ENCODE data around the gene COL11A2. TPM values are rescaled to one million over a fixed set of nuclear protein-coding genes. Genes with fewer than 3 reads are reported as not detected.

Gene COL11A2
- total and polyA plus RNA-seq, 2 experiments from 2014 or later: 1.6 to 2.7 TPM

GRCh38 chr6:33113755-33114154 is 78.5 kb downstream of the COL11A2 start:
- Histone ChIP-seq H3K36me3 (ENCODE audit: insufficient read depth) (no peaks in the 10 kb centered on the region), H4K20me1 (replicated peaks; ENCODE audit: insufficient read depth) (no peaks in the 10 kb centered on the region), H3K4me1 (ENCODE audit: insufficient read depth) (peaks cover 14% of the 10 kb centered on the region), H3K27me3 (ENCODE audit: insufficient read depth) (no peaks in the 10 kb centered on the region), H3K9me2 (ENCODE audit: insufficient read depth) (no peaks in the 10 kb centered on the region), H2AFZ (no peak overlapping the region), H3K27ac (ENCODE audit: low read depth) (no peak overlapping the region), H3K4me3 (no peak overlapping the region), H3K4me2 (no peak overlapping the region), H3K79me2 (replicated peaks; ENCODE audit: insufficient read depth) (peaks cover 1% of the 10 kb centered on the region; the same call in 1 of the 2 replicates), H3F3A (replicated peaks; ENCODE audit: low read depth) (no peaks in the 10 kb centered on the region)
- ATAC-seq: no peak
- Mint-ChIP-seq H3K4me1 (peaks cover 19% of the 10 kb centered on the region), H3K27me3 (ENCODE audit: insufficient read depth, low read depth, poor library complexity) (peaks cover 10% of the 10 kb centered on the region), H3K9me3 (no peaks in the 10 kb centered on the region; the same call in 2 of the 3 replicates), H3K4me3 (no peak overlapping the region), H3K36me3 (ENCODE audit: low read depth) (peaks cover 5% of the 10 kb centered on the region; the same call in 2 of the 3 replicates), H3K27ac (no peak overlapping the region)
- TF ChIP-seq ZNF462 (CRISPR knock-in tag; IDR thresholded peaks at IDR 0.05) (no peak), CREB1 (CRISPR knock-in tag; IDR thresholded peaks at IDR 0.05; ENCODE audit: low read depth) (no peak), EZH2 (IDR thresholded peaks at IDR 0.05; ENCODE audit: low read depth, unreplicated experiment) (no peak), NANOG (IDR thresholded peaks at IDR 0.05; ENCODE audit: borderline replicate concordance) (no peak), JUNB (IDR thresholded peaks at IDR 0.05; ENCODE audit: unreplicated experiment) (no peak), ZNF331 (CRISPR knock-in tag; IDR thresholded peaks at IDR 0.05; ENCODE audit: low read depth) (no peak), POLR2AphosphoS5 (IDR thresholded peaks at IDR 0.05; ENCODE audit: low read depth) (no peak), ETS1 (IDR thresholded peaks at IDR 0.05) (no peak), EZH2phosphoT487 (IDR thresholded peaks at IDR 0.05; ENCODE audit: unreplicated experiment) (no peak), REST (IDR thresholded peaks at IDR 0.05; ENCODE audit: unreplicated experiment) (no peak), CTCF (conservative IDR thresholded peaks at IDR 0.05; ENCODE audit: low read depth in 2 of 2) (no peak), ZNF114 (CRISPR knock-in tag; IDR thresholded peaks at IDR 0.05) (no peak), STAT1 (IDR thresholded peaks at IDR 0.05; ENCODE audit: unreplicated experiment) (no peak)
- no peak for DNase-seq (ENCODE audit: low spot score)

All from GM23338 (cell line).